Activated CD4-positive, alpha-beta memory T cell treated with anti-CD3 and anti-CD28 coated beads for 36 hours (primary cell): Measurements from ENCODE around the gene CHP2. TPM values are rescaled to one million over a fixed set of nuclear protein-coding genes. Genes with fewer than 3 reads are reported as not detected.
"Not testable (repeated sequence)": the region's sequence is repeated elsewhere in the genome, so short reads cannot be mapped to it uniquely, and the experiment has no call there.

Source experiments
- CTCF ChIA-PET: fragments of 350-600 bp; sonication (Branson Sonifier 250); formaldehyde crosslinking; loops from one replicate; lab custom pipeline; 2021; ENCODE audit warnings: antibody characterized with exemption, inconsistent platforms; lab: Charles Lee
- POLR2A ChIA-PET: fragments of 350-600 bp; sonication (Branson Sonifier 250); formaldehyde crosslinking; loops from one replicate; lab custom pipeline; 2021; ENCODE audit warnings: antibody characterized with exemption; lab: Charles Lee
- DNase-seq: peaks from one replicate; pipeline ENCODE4 v3.0.0-alpha.2; 2020
- H3K27ac Mint-ChIP-seq: one replicate; pipeline ENCODE4 v1.8.0; 2021; ENCODE audit warnings: mixed read lengths
- H3K27me3 Mint-ChIP-seq: one replicate; pipeline ENCODE4 v1.8.0; 2021; ENCODE audit warnings: mixed read lengths
- H3K36me3 Mint-ChIP-seq: one replicate; pipeline ENCODE4 v1.8.0; 2021; ENCODE audit warnings: mixed read lengths
- H3K4me1 Mint-ChIP-seq: one replicate; pipeline ENCODE4 v1.8.0; 2021; ENCODE audit warnings: low read depth, mixed read lengths
- H3K4me3 Mint-ChIP-seq: one replicate; pipeline ENCODE4 v1.8.0; 2021; ENCODE audit warnings: mild to moderate bottlenecking, mixed read lengths
- H3K9me3 Mint-ChIP-seq: one replicate; pipeline ENCODE4 v1.8.0; 2021; ENCODE audit warnings: mixed read lengths
- intact Hi-C: fragments of 100-400 bp; cut with micrococcal nuclease; formaldehyde crosslinking; loops from one replicate; pipeline ENCODE4 v1.15.1; 2023
- total RNA-seq, 2 experiments: library from RNA; stranded (reverse); gene quantifications; one replicate each; pipeline ENCODE4 v1.2.3, GENCODE V29; 2021

The CHP2 gene
- not detected for total RNA-seq

DNA sequence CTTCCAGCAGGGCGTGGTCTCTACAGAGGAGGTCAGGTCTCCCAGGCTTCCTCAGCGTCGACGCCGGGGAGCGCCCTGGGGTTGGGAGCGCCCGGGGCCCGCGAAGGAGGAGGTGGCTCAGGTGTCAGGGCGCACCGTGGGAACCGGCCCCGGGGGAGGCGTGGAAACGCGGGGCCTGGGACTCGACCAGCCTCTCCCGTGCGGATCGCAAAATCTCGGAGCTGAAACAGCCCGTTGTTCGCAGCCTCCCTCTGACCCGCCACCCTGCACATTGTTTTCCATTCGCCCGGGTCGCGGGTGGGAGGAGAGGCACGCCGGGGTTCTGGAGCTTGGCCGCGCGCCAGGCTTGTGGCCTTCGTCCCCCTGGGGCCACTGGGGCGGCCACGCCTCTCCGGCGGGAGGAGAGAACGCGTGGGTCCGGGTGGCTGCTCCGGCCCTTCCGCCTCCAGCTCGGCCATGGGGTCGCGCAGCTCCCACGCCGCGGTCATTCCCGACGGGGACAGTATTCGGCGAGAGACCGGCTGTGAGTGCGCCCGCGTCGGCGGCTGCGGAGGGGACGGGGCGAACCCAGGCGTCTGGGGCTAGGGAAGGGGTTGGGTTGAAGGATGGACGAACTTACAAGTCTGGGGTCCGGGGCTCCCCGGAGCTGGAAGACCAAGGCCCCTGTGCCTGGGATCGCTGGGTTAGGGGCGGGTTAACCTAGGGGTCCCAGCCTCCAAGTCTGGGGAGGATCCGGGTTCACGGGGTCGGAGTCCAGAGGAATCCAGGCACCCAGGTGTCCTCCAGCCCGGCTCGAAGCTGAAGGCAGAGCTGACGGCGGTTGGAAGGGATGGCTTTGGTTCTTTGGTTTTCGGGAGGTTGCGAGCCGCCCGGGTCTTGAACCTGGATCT, at the start of gene CHP2:
Gene CHP2, plus strand, starts transcription at position 433 of the 890 bp plus-strand sequence. Its CDS starts 24 bp downstream, at position 457.
- Mint-ChIP-seq H3K27ac (no peak within 1 kb of the TSS), H3K27me3 (peaks cover 40% of the 10 kb centered on the region), H3K4me1 (no peaks in the 10 kb centered on the region), H3K9me3 (no peaks in the 10 kb centered on the region), H3K4me3 (no peak within 1 kb of the TSS), H3K36me3 (no peaks in the 10 kb centered on the region)
- ChIA-PET CTCF (no interaction called here), POLR2A (no interaction called here)
- no peak for DNase-seq
- intact Hi-C loops, result no loop called here

- H3K4me3 Mint-ChIP-seq, result no peak overlapping the region
- POLR2A ChIA-PET, result no interaction called here
- intact Hi-C loops, result no loop called here
- H3K27ac Mint-ChIP-seq, result no peak overlapping the region
- peaks cover 5% of the 10 kb centered on the region for H3K36me3 Mint-ChIP-seq
- H3K9me3 Mint-ChIP-seq, result peaks cover 23% of the 10 kb centered on the region
- CTCF ChIA-PET, result no interaction called here
- peaks cover 9% of the 10 kb centered on the region for H3K27me3 Mint-ChIP-seq
- H3K4me1 Mint-ChIP-seq, result no peaks in the 10 kb centered on the region
- DNase-seq, result no peak
Measured at GRCh38 chr16:23705517-23705902, 49.3 kb upstream of the CHP2 start.

DNA sequence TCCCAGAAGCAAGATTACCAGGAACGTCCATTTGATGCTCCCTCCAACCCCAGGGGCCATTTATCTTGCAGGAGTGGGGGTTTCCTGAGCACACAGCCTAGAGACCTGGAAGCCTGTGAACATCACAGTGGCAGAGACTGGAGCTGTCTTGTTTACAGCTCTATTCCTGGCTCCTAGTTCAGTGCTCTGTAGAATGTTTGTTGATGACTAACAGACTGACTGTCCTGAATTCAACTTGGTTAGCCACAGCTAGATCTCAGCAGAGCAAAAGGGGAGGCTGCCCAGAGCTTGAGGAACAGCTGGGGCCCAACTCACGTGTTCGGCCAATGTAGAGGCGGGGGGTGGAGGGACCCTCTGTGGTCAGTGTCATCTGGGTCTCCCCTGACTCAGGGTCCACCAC, 48.4 kb upstream of the CHP2 start:
- POLR2A ChIA-PET, result no interaction called here
- Mint-ChIP-seq H3K9me3 (peaks cover 24% of the 10 kb centered on the region), H3K36me3 (peaks cover 5% of the 10 kb centered on the region), H3K4me1 (no peaks in the 10 kb centered on the region), H3K4me3 (no peak overlapping the region), H3K27me3 (peaks cover 17% of the 10 kb centered on the region), H3K27ac (no peak overlapping the region)
- CTCF ChIA-PET, result no interaction called here
- DNase-seq, result no peak
- intact Hi-C loops, result no loop called here

- Mint-ChIP-seq H3K27ac (no peak overlapping the region), H3K4me3 (no peak overlapping the region), H3K27me3 (peaks cover 32% of the 10 kb centered on the region), H3K4me1 (no peaks in the 10 kb centered on the region), H3K36me3 (no peaks in the 10 kb centered on the region), H3K9me3 (peaks cover 14% of the 10 kb centered on the region)
- intact Hi-C loops, result no loop called here
- no peak for DNase-seq
- POLR2A ChIA-PET, result no interaction called here
- CTCF ChIA-PET, result interaction anchor here (0.8 kb wide), 1 partner anchor 18 kb away, joined by 3 read pairs; no protein-coding TSS in a partner anchor
Measured at GRCh38 chr16:23709536-23709935, 45.3 kb upstream of the CHP2 start.

DNA sequence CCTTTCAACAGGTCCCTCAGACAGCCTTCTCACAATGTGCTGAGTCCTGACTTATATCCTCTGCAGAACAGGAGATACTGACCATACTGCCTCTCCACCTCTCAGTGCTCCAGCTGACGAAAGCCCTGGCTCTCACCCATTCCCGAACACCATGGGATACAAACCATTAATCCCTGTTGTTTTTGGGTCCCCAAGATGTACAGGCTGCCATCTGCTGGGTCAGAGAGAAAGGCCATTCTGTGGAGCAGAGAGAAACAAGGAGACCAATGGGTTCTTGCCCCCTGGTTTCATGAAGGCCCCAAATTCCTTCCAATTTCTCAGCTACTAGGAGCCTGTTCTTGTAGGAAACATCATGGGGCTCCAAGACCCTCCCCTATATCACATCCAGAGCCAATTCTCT, 44.8 kb upstream of the CHP2 start:
- POLR2A ChIA-PET, result no interaction called here
- H3K27me3 Mint-ChIP-seq, result peaks cover 34% of the 10 kb centered on the region
- CTCF ChIA-PET, result interaction anchor here (0.8 kb wide), 1 partner anchor 18 kb away, joined by 3 read pairs; no protein-coding TSS in a partner anchor
- intact Hi-C loops, result no loop called here
- H3K27ac Mint-ChIP-seq, result no peak overlapping the region
- H3K4me1 Mint-ChIP-seq, result no peaks in the 10 kb centered on the region
- H3K9me3 Mint-ChIP-seq, result peaks cover 14% of the 10 kb centered on the region
- H3K4me3 Mint-ChIP-seq, result no peak overlapping the region
- DNase-seq, result no peak
- H3K36me3 Mint-ChIP-seq, result no peaks in the 10 kb centered on the region

DNA sequence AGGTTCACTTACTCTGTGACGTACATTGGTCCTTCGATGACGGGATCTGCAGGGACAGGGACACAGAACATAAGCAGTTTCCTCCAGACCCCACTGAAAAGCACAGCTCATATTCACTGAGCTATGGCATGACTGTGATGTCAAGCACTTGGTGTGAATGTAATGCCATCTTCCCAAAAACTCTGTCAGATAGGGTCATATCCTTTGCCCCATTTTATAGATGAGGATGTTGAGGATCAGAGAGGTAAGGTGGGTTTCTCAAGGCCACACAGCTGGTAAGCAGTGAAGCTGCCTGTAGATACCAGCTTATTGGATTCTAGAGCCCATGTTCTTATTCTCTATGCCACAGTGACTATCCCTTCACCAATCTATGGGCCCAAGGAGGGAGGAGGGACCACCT, 44.3 kb upstream of the CHP2 start:
- no peak for DNase-seq
- Mint-ChIP-seq H3K4me1 (no peaks in the 10 kb centered on the region), H3K9me3 (peaks cover 14% of the 10 kb centered on the region), H3K27me3 (peaks cover 34% of the 10 kb centered on the region), H3K36me3 (no peaks in the 10 kb centered on the region), H3K4me3 (no peak overlapping the region), H3K27ac (no peak overlapping the region)
- intact Hi-C loops, result no loop called here
- POLR2A ChIA-PET, result no interaction called here
- CTCF ChIA-PET, result no interaction called here

GRCh38 chr16:23711785-23712184, 43.0 kb upstream of the CHP2 start:
- Mint-ChIP-seq H3K4me1 (no peaks in the 10 kb centered on the region), H3K9me3 (peaks cover 14% of the 10 kb centered on the region), H3K4me3 (no peak overlapping the region), H3K27me3 (peaks cover 36% of the 10 kb centered on the region), H3K36me3 (no peaks in the 10 kb centered on the region), H3K27ac (no peak overlapping the region)
- no peak for DNase-seq
- intact Hi-C loops, result no loop called here
- POLR2A ChIA-PET, result no interaction called here
- CTCF ChIA-PET, result no interaction called here

- intact Hi-C loops, result no loop called here
- Mint-ChIP-seq H3K36me3 (no peaks in the 10 kb centered on the region), H3K4me3 (no peak within 1 kb of the TSS), H3K4me1 (no peaks in the 10 kb centered on the region), H3K27ac (no peak within 1 kb of the TSS), H3K27me3 (peaks cover 39% of the 10 kb centered on the region), H3K9me3 (peaks cover 14% of the 10 kb centered on the region)
- ChIA-PET CTCF (interaction anchor here (1.7 kb wide), 1 partner anchor 13 kb away, joined by 3 read pairs; no protein-coding TSS in a partner anchor), POLR2A (no interaction called here)
- DNase-seq, result no peak
Measured at GRCh38 chr16:23712976-23713375, 41.9 kb upstream of the CHP2 start, which contains the start of gene ERN2. Gene ERN2, minus strand, starts transcription at chr16:23713222. Its CDS starts 35 bp downstream, at chr16:23713187.

DNA sequence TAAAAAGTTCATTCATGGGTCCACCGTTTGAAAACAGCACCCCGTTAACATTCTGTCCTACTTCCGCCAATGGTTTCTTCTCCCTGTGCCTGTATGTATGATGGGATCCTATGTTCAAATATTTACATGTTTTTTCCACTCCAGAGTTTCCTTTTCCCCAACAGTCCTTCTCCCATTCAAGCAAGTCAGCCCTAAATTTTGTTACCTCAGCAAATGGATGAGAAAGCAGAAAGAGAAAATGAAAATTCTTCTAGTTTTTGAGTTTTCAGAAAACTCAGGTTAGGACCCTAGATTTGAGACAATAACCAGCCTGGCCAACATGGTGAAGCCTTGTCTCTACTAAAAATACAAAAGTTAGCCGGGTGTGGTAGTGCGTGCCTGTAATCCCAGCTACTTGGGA, 38.3 kb upstream of the CHP2 start:
- Mint-ChIP-seq H3K9me3 (no peaks in the 10 kb centered on the region), H3K27ac (no peak overlapping the region), H3K4me1 (no peaks in the 10 kb centered on the region)

GRCh38 chr16:23722613-23723240, 32.1 kb upstream of the CHP2 start:
- intact Hi-C loops, H3K9me3 Mint-ChIP-seq, H3K4me1 Mint-ChIP-seq, CTCF ChIA-PET, H3K36me3 Mint-ChIP-seq, DNase-seq, H3K4me3 Mint-ChIP-seq, H3K27ac Mint-ChIP-seq: not testable (repeated sequence)
- H3K27me3 Mint-ChIP-seq, result peaks cover 14% of the 10 kb centered on the region
- POLR2A ChIA-PET, result interaction anchor here (0.6 kb wide), 1 partner anchor 154 kb away, joined by 3 read pairs; no protein-coding TSS in a partner anchor

More for the DNA sequence above, 38.3 kb upstream of the CHP2 start:
- H3K27me3 Mint-ChIP-seq, result peaks cover 28% of the 10 kb centered on the region
- POLR2A ChIA-PET, result no interaction called here
- H3K4me3 Mint-ChIP-seq, result no peak overlapping the region
- CTCF ChIA-PET, result no interaction called here
- intact Hi-C loops, result no loop called here
- no peak for DNase-seq
- H3K36me3 Mint-ChIP-seq, result no peaks in the 10 kb centered on the region

DNA sequence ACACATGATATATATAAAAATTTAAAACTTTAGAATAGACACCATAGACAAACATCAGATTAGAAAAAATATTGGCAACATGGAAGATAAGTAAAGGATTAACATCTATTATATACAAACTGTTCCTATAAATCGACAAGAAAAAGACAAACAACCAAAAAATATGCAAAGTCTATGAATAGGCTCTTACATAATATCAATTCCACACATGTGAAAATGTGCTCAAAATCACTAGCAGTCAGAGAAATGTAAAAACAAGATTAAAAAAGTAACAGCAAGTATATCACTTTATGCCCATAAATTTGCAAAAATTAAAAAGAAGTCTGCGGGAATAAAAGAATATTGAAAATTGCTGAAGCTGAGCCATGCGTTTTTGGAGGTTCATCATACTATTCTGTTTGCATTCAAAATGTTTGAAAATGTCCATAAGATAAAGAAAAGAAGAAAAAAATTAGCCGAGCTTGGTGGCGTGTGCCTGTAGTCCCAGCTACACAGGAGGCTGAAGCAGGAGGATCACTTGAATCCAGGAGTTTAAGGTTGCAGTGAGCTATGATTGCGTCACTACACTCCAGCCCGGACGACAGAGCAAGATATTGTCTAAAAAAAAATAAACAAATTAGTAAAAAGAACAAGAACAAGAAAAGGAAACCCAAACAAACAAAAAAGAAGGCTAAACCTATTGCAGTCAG, 30.6 kb upstream of the CHP2 start:
- H3K36me3 Mint-ChIP-seq, result peaks cover 7% of the 10 kb centered on the region
- peaks cover 11% of the 10 kb centered on the region for H3K27me3 Mint-ChIP-seq
- CTCF ChIA-PET, result no interaction called here
- intact Hi-C loops, result no loop called here
- no peak overlapping the region for H3K27ac Mint-ChIP-seq
- H3K9me3 Mint-ChIP-seq, result peaks cover 10% of the 10 kb centered on the region
- POLR2A ChIA-PET, result no interaction called here
- H3K4me1 Mint-ChIP-seq, result peaks cover 4% of the 10 kb centered on the region
- H3K4me3 Mint-ChIP-seq, result no peak overlapping the region
- no peak for DNase-seq

- no peak for DNase-seq
- CTCF ChIA-PET, result interaction anchor here (1.4 kb wide), 1 partner anchor 12 kb away, joined by 3 read pairs; the partner anchor contains the start of gene ERN2
Measured at GRCh38 chr16:23724785-23725131, 30.1 kb upstream of the CHP2 start.

More at GRCh38 chr16:23724785-23725131, 30.1 kb upstream of the CHP2 start:
- Mint-ChIP-seq H3K27ac (no peak overlapping the region), H3K9me3 (peaks cover 10% of the 10 kb centered on the region), H3K36me3 (peaks cover 7% of the 10 kb centered on the region), H3K4me3 (no peak overlapping the region), H3K27me3 (peaks cover 11% of the 10 kb centered on the region), H3K4me1 (peaks cover 4% of the 10 kb centered on the region)
- intact Hi-C loops, result no loop called here
- POLR2A ChIA-PET, result no interaction called here
